CD4-positive, alpha-beta T cell treated with Interleukin-21 for 1 hour (primary cell): ENCODE results near the gene MSL1.

ENCODE experiments used
- DNase-seq: peaks from one replicate; pipeline ENCODE4 v3.0.0-alpha.2; 2020

MSL1 gene

DNA sequence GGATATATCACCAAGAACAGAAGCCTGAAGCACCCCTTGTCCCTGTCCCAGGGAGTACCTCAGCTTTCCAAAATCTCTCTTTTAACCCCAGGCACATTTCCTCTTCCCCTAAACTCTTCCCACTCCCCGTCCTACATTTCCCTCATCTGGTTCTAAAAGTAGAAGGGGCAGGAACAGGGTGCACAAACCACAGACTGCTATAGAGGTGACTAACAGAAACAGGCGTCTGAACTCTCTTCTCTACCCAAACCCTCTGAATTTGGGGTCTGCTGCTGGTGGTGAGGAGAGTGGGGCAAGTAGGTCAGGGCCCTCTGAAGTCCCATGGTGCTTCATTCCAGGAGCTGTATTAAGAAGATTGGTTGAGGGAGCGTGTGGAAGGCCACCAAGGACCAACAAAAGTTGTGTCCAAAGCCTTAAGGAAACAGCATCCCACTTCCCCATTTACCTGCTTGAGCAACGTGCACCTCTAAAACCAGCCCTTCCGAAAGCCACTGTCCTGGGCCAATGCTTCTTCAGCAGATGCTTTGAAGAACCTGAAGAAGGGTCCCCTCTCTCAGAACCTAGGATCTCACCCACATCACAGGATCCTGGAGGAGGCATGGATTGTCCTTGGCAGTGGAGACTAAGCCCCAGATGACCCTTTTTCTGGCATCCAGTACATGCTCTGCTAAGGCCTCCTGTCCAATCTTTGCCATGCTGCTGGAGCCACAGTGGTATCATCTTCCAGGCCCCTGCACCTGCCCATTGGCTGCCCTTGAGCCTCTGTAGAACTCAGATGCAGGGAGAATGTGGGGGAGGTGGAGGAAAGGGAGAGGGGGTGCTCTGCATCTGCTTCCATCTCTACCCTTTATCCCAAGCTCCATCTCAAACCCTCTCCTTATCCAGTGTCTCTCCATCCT is 15.7 kb upstream of the MSL1 start:
- DNase-seq, result no peak

DNA sequence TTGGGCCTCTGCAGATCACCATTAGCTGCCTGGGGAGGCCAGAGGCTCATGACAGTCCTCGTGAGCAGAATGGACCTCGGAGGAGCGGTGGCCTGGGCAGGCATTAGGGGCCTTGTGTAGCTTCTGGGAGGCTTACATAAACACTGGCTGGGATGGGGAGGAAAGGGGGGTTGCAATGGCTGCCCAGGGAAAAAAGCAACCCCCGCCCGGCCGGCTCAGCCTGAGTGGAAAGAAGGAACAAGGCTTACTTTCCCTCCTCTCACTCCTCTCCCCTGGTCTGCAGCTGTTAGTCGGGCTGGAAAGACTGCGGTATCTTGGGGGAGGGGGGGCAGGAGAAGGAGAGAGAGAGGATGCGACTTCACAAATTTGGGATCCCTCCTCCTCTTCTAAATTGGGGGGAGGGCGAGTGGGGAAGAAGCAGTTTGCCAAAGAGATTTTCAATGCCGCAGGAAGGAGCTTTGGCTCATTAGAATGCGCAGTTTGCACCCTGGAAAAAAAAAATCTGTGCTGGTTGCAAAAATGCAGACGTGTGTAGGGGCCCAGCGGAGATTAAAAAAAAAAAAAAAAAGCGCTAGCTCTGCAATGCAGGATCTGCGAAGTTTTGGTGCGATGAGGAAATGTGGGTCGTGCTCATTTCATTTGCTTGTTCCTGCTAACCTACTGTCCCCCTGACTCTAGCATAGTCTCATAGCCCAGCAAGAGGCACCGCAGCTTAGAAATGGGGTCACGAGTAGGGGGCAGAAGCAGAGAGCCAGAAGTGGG is 14.8 kb upstream of the MSL1 start:
- DNase-seq, result no peak

DNA sequence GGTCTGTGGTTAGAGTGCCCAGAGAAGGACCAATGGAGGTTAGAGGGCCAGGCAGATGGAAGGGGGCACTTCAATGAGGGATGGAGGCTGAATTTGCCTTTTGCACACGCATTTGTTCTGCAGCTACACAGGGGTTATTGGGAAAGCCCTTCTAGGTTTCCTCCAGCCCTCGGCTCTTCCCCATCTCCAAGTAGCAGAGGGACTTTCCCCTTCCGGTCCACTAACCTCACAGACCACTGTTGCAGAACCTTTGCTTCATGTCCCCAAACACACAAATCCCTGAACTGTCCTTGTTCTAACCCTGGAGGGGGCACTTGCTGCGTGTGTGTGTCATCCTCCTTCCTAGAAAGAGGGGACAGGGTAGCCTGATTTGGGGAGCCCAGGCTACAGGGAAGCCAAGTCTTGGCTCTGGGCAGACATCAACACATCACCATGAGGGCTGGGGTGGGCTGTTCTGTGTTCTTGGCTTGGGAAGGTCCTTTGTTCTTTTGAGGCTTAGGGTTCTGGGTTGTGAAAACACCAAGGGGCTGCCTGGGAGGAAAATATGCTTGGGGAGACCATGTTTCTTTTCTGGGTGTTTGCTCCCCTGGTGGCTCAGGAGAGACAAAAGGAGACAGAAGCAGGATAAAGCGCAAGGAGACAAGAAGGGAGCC is 14.1 kb upstream of the MSL1 start:
- no peak for DNase-seq

DNA sequence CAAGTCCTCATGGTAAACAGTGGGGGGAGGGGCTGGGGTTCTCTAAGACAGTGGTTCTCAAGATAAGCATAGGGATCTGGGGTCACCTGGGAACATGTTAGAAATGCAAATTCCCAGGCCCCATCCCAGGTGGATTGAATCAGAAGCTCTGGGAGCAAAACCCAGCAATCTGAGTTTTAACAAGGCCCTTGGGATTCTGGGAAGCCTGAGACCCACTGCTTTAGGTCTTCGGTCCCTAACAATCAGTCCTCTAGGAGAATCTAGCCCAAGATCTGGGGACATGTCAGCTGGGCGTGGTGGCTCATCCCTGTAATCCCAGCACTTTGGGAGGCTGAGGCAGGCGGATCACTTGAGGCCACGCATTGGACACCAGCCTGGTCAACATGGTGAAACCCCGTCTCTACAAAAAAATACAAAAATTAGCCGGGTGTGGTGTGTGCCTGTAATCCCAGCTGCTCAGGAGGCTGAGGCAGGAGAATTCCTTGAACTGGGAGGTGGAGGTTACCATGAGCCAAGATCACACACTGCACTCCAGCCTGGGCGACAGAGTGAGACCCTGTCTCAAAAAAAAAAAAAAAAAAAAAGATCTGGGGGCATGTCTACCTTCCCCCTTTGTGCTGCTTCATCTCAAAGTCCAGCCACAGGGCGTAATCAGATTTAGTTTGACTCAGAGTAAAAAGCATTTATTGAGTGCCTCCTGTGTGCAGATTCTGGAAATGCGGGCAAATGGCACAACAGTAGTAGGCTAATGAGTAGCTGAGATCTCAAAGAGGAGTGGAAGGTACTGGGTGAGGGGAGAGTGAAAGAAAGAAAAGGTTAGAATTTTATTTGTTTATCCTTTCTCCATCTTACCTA is 12.6 kb upstream of the MSL1 start:
- peak; percentile 38 for DNase-seq

GRCh38 chr17:40110026-40110845 is 11.5 kb upstream of the MSL1 start:
- DNase-seq, result no peak

- DNase-seq, result peak; percentile 79
Measured at GRCh38 chr17:40111221-40112128, 10.3 kb upstream of the MSL1 start.

DNA sequence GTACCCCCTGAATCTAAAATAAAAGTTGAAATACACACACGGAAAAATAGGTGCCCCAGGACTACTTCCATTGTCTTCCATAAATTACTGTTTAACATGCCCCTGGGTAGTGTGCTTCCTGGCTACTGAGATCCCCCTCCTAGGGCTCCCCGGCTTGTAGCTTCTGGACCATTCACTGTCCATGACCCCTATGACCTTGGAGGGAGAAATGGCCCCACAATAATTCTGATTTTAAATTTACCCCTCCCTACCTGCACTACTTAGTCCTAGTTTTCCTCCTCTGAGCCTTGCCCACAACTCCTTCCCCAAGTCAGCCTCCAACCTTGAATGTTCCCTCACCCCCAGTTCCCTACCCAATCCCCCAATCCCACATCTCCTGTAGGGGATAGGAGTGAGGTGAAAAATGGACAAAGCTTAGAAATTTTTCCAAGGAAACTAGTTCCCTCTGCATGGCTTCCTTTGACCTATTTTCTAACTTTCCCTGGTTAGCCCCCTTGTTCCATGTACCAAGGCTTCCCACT is 9.5 kb upstream of the MSL1 start:
- DNase-seq, result no peak

DNA sequence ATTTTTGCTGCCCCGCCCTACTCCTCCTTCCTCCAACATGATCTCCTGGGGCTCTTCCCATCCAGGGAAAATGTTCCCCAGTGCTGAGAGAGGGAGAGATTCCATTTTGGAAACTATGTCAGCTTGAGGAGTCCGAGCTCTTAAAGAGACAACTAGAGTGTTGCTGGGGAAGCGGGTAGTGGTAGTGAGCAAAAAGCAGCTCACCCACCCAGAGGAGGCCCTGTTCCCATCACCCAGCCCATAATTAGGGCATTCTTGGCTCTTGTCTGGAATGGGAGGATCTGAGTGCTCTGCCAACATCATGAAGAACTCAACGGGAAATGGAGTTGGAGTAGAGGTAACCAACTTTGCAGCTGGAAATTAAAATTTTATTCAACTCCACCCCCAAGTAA is 9.1 kb upstream of the MSL1 start:
- no peak for DNase-seq

DNA sequence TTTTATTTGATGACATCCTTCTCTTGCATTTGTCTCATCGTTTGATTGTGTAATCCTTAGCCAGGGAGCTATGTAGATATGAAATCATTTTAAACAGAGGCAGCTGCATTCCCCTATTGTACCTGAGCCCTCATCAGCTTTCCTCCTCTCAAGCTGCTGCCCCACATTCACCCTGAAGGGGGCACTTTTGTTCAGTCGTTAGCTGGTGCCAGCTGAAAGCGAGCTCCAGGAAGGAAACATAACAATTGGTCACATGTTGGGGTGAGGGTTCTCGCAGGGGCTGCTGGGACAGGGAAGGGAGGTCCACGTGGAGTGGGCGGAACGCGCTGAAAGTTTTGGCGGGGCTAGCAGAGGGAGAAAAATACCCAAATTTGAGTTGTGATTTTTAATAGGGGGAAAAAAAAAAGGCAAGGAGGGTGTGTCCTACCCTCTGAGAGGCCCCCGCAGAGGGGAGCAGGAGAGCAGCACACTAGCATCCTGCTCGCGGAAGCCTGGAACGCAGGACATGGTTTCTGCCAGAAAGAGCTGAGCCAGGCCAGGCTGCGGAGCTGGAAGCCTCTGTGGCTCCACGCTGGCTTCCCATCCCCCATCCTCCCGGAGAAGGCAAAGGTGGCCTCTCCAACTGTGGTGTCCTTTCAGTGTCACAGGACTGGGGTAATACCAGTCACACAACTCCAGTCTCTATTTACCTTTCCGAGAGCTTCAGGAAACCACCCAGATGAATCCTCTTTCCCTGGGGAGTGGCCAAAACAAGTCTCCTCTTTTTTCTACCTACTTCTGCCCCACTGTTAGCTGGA is 8.5 kb upstream of the MSL1 start:
- peak; percentile 96 for DNase-seq

DNA sequence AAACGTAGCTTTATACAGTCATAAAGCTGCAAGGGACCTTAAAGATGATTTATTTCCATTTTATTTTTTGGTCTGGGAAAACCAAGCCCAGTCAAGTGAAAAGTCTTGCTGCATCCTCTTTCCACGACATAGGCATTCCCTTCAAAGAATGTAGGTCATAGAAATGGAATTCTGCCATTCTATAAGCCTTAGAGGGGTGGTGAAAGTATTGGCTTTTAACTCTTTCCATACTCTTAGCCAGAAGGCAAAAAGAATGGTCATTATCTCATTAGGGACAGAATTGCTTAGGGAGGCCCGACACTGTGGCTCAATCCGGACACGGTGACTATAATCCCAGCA is 7.9 kb upstream of the MSL1 start:
- DNase-seq, result no peak

DNA sequence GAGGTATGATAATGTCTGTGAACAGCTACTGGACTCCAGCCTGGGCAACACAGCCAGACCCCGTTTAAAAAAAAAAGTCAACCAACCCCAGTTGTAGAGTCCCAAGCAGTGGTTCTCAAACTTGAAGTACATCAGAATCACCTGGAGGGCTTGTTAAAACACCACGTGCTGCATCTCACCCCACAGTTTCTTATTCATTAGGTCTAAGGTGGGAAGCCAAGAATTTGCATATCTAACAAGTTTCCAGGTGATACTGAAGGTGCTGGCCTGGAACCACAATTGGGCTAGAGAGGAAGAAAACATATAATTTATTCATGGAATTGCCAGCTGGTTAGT is 6.7 kb upstream of the MSL1 start:
- no peak for DNase-seq

DNA sequence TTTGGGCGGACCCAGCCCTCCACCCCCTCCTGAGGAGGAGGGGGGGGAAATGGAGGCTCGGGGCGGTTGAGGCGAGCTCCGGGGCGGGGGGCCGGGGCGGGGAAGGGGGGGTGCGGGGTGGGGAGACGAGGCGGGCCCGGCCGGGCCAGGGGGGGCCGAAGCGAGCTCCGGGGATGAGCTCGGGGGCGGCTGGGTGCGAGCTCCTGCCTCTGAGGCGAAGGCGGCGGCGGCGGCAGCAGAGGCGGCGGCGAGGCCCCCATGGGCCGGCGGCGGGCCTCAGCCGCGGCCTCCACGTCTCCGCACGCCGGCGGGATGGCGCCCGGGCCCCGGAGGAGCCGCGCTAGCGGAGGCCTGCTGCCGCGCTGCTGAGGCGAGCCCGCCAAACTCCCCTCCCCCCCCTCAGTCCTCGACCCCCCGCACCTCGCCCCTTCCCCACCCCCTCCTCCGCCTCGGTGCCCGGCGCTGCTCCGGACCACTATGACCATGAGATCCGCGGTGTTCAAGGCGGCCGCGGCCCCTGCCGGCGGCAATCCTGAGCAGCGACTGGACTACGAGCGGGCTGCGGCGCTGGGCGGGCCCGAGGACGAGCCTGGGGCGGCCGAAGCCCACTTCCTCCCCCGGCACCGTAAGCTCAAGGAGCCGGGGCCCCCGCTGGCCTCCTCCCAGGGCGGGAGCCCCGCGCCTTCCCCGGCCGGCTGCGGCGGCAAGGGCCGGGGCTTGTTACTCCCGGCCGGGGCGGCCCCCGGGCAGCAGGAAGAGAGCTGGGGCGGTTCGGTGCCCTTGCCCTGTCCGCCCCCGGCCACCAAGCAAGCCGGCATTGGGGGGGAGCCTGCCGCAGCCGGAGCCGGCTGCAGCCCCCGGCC is 596 bp downstream of the MSL1 start:
- DNase-seq, result no peak

DNA sequence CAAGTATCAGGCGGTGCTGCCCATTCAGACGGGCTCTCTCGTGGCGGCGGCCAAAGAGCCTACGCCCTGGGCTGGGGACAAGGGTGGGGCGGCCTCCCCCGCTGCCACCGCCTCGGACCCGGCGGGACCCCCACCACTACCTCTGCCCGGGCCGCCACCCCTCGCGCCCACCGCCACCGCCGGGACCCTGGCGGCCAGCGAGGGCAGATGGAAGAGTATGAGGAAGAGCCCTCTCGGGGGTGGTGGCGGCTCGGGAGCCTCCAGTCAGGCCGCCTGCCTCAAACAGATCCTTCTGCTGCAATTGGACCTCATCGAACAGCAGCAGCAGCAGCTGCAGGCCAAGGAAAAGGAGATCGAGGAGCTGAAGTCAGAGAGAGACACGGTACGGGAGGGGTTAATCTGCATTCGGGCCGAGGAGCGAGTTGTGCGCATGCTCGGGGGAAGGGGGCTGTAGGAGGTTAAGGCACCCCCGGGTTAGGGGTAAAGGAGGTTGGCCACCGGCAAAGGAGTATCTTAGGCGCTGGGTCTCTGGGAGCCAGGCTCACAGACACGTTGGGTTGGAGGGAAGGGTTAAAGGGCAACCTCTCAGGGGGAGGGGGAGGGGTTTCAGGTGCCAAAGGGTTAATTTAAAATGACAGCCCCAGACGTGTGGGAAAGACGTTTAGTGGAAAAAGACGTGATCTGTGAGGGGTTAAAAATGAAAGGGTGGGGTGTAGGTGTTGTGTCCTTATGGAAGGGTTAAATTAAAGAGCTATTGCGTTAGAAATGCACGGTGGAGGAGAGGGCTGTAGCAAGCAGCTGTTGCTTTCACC is 1.4 kb downstream of the MSL1 start:
- peak; percentile 61 for DNase-seq

GRCh38 chr17:40123811-40124114 is 2.0 kb downstream of the MSL1 start:
- DNase-seq, result no peak

DNA sequence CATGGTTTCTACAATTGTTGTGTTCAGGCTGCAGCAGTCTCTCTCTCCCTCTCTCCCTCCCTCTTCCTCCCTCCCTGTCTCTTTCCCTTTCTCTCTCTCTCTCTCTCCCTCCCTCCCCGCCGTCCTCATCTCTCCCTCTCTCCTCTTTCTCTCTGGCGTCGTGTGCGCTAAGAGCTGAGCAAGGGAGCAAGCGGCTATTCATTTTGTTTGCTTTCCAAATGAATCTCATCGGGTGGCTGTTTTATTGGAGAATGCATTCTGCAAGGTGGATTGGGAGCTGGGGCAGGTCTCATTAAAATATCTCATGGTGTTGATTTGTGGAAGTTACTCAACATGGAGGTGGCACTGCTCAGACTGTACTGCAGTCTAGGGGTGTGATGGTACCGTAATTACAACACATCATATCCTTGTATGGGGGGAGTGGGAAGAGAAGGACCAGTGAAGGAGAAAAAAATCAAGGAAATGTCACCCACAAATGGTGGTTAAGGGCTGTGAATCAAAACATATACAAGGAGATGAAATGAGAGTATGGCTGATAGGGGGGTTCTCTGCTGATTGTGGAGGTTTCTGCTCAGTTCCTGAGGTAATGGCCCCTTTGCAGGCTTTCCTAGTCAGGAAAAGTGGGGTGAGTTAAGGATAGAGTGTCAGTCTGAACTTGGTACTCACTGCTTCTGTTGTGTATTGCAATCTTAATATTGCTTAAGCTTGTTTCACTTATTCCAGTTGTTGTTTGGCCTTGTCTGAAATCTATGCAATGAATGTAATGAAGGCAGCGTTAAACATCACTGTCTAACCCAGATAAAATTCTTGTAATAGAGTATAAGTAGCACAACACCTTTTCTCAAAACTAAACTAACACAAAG is 2.7 kb downstream of the MSL1 start:
- DNase-seq, result no peak

DNA sequence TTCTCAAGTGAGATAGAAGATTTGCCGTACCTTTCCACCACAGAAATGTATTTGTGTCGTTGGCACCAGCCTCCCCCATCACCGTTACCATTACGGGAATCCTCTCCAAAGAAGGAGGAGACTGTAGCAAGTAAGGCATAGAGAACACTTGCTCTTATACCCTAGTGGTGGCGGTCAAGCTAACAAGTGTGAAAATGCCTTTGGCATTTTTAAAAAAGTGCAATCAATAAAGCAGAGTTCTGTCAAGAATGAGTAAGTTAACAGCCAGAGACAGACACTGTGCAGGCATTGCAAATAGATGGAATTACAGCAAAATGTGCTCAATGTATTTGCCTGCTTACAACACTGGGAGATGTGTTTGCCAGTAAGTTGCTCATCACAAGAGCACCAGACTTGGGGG is 7.7 kb downstream of the MSL1 start:
- no peak for DNase-seq
